Sciatic nerve (tissue), 2 donors: ENCODE data around the gene SVOP. TPM values are rescaled to one million over a fixed set of nuclear protein-coding genes. Genes with fewer than 3 reads are reported as not detected.
A peak's percentile ranks its signal among the peaks of the same experiment; 100 is the strongest.

Experiments used
- ATAC-seq: fragments of 200-7000 bp; cut with Tn5 transposase; one replicate; pipeline ENCODE4 v1.9.1; 2020; ENCODE audit warnings: mild to moderate bottlenecking, moderate library complexity
- DNase-seq: peaks from one replicate; pipeline ENCODE4 v3.0.0-alpha.2; 2020; ENCODE audit warnings: low spot score
- intact Hi-C: fragments of 100-400 bp; cut with DNase I; formaldehyde crosslinking; loops from one replicate; pipeline ENCODE4 v1.14.2; 2022
- total RNA-seq: library from RNA; stranded (reverse); fragmentation: NEBNext Ultra II Directional; extraction: Animal tissue kit (Norgen Biotek cat#: 25700); gene quantifications from one replicate; pipeline ENCODE4 v1.2.1, GENCODE V29; 2021
- donor health status: DM: no; HTN: no; CAD: no.
- donor health status: DM: no; HTN: no; CAD: no.

SVOP gene
- total RNA-seq, 1 donor from 2014 or later, result not detected

- DNase-seq (no peak), ATAC-seq (no peak)
- intact Hi-C loops, result no loop called here
Observed at GRCh38 chr12:108949976-108950375, 70.9 kb downstream of the SVOP start.

GRCh38 chr12:108948367-108948766, 72.5 kb downstream of the SVOP start:
- intact Hi-C loops, result no loop called here
- ATAC-seq (no peak), DNase-seq (no peak)

GRCh38 chr12:108947097-108947496, 73.8 kb downstream of the SVOP start:
- intact Hi-C loops, result no loop called here
- ATAC-seq (no peak), DNase-seq (no peak)

GRCh38 chr12:108940138-108940537, 80.7 kb downstream of the SVOP start:
- no peak for DNase-seq
- ATAC-seq, result no peak
- intact Hi-C loops, result no loop called here

- ATAC-seq (no peak), DNase-seq (no peak)
- intact Hi-C loops, result no loop called here
Observed at GRCh38 chr12:108939594-108939993, 81.3 kb downstream of the SVOP start.

- no peak for DNase-seq
- ATAC-seq, result no peak
- intact Hi-C loops, result no loop called here
Observed at GRCh38 chr12:108938247-108938924, 82.5 kb downstream of the SVOP start.

GRCh38 chr12:108935159-108935763, 85.6 kb downstream of the SVOP start:
- DNase-seq, result no peak
- intact Hi-C loops, result no loop called here
- ATAC-seq, result no peak

GRCh38 chr12:108933949-108934348, 86.9 kb downstream of the SVOP start:
- intact Hi-C loops, result no loop called here
- ATAC-seq (no peak), DNase-seq (no peak)

GRCh38 chr12:108930756-108931155, 90.1 kb downstream of the SVOP start:
- DNase-seq (no peak), ATAC-seq (no peak)
- intact Hi-C loops, result no loop called here

- no peak for ATAC-seq
- no peak for DNase-seq
- intact Hi-C loops, result no loop called here
Observed at GRCh38 chr12:108930155-108930554, 90.7 kb downstream of the SVOP start.

GRCh38 chr12:108928695-108929094, 92.2 kb downstream of the SVOP start:
- intact Hi-C loops, result no loop called here
- DNase-seq, result no peak
- no peak for ATAC-seq

- intact Hi-C loops, result no loop called here
- DNase-seq (no peak), ATAC-seq (no peak)
Observed at GRCh38 chr12:108922918-108923317, 98.0 kb downstream of the SVOP start.

- ATAC-seq (no peak), DNase-seq (no peak)
- intact Hi-C loops, result no loop called here
Observed at GRCh38 chr12:108921946-108922345, 98.9 kb downstream of the SVOP start.

GRCh38 chr12:108918960-108919642, 101.8 kb downstream of the SVOP start:
- DNase-seq, result no peak
- intact Hi-C loops, result no loop called here
- no peak for ATAC-seq

- DNase-seq (no peak), ATAC-seq (no peak)
- intact Hi-C loops, result no loop called here
Observed at GRCh38 chr12:108918206-108918605, 102.7 kb downstream of the SVOP start.

- ATAC-seq, result no peak
Observed at GRCh38 chr12:108916336-108916735, 104.5 kb downstream of the SVOP start.

GRCh38 chr12:108915632-108916133, 105.2 kb downstream of the SVOP start:
- DNase-seq (no peak), ATAC-seq (no peak)
- intact Hi-C loops, result no loop called here

More at GRCh38 chr12:108916336-108916735, 104.5 kb downstream of the SVOP start:
- DNase-seq, result no peak
- intact Hi-C loops, result no loop called here

- DNase-seq, result no peak
- ATAC-seq, result peak; percentile 86
- intact Hi-C loops, result no loop called here
Observed at GRCh38 chr12:108914121-108914531, 106.7 kb downstream of the SVOP start.

GRCh38 chr12:108912361-108912760, 108.5 kb downstream of the SVOP start:
- intact Hi-C loops, result no loop called here
- no peak for ATAC-seq
- no peak for DNase-seq

- ATAC-seq, result no peak
- intact Hi-C loops, result no loop called here
- no peak for DNase-seq
Observed at GRCh38 chr12:108911915-108912314, 109.0 kb downstream of the SVOP start.
